Liver (tissue), 9 donors: ENCODE results near the gene RASD2. TPM values are rescaled to one million over a fixed set of nuclear protein-coding genes. Genes with fewer than 3 reads are reported as not detected.

Experiments used
- DNase-seq: peaks from one replicate; pipeline ENCODE4 v3.0.0-alpha.2; 2017; ENCODE audit warnings: low spot score
- H3K27ac ChIP-seq, 2 donors: one replicate each; pipeline ENCODE4 v1.7.0; 2013; ENCODE audit warnings: inconsistent platforms in 2 of 2, low read length in 2 of 2, control low read depth in 1 of 2, low read depth in 1 of 2, mild to moderate bottlenecking in 1 of 2
- H3K27me3 ChIP-seq, 4 donors: one replicate each; pipeline versions ENCODE4 v1.6.1 to v1.7.0; 2013; ENCODE audit warnings: low read length in 3 of 4, inconsistent platforms in 1 of 4, mild to moderate bottlenecking in 1 of 4, moderate library complexity in 1 of 4; ENCODE audit not compliant: control insufficient read depth in 4 of 4, insufficient read depth in 4 of 4
- H3K36me3 ChIP-seq, 4 donors: one replicate each; pipeline versions ENCODE4 v1.6.1 to v1.7.0; 2013; ENCODE audit warnings: low read length in 3 of 4, mild to moderate bottlenecking in 3 of 4, low read depth in 1 of 4, moderate library complexity in 1 of 4; ENCODE audit not compliant: control insufficient read depth in 4 of 4, insufficient read depth in 3 of 4
- H3K4me1 ChIP-seq, 4 donors: one replicate each; pipeline versions ENCODE4 v1.6.1 to v1.7.0; 2013; ENCODE audit warnings: low read length in 3 of 4, mild to moderate bottlenecking in 3 of 4, moderate library complexity in 1 of 4; ENCODE audit not compliant: control insufficient read depth in 4 of 4, insufficient read depth in 4 of 4
- H3K4me3 ChIP-seq, 3 donors: one replicate each; pipeline versions ENCODE4 v1.6.1 to v1.7.0; 2013; ENCODE audit warnings: low read length in 3 of 3, control low read depth in 1 of 3, low read depth in 1 of 3, mild to moderate bottlenecking in 1 of 3
- H3K9ac ChIP-seq, 2 donors: one replicate each; pipeline ENCODE4 v1.7.0; 2013; ENCODE audit warnings: low read length in 2 of 2, mild to moderate bottlenecking in 2 of 2, moderate library complexity in 2 of 2, control low read depth in 1 of 2, low read depth in 1 of 2
- H3K9me3 ChIP-seq, 4 donors: one replicate each; pipeline versions ENCODE4 v1.6.1 to v1.7.0; 2013; ENCODE audit warnings: low read length in 3 of 4; ENCODE audit not compliant: control insufficient read depth in 4 of 4
- ATF3 ChIP-seq: IDR thresholded peaks from 2 replicates; pipeline ENCODE4 v1.6.1; 2016; ENCODE audit warnings: antibody characterized with exemption
- CTCF ChIP-seq: fragments of 150-350 bp; IDR thresholded peaks from 2 replicates; pipeline ENCODE4 v1.5.1; 2017; ENCODE audit warnings: improper control_type of control experiment, low read depth, low read length; ENCODE audit not compliant: missing input control
- EGR1 ChIP-seq, 2 donors: IDR thresholded peaks; 2 replicates each; pipeline ENCODE4 v1.6.1; 2016 to 2018; ENCODE audit warnings: antibody characterized with exemption in 2 of 2, low read depth in 2 of 2
- FOXA1 ChIP-seq: IDR thresholded peaks from 2 replicates; pipeline ENCODE4 v1.6.1; 2016; ENCODE audit warnings: antibody characterized with exemption
- FOXA2 ChIP-seq: IDR thresholded peaks from 2 replicates; pipeline ENCODE4 v1.6.1; 2016; ENCODE audit warnings: antibody characterized with exemption
- GABPA ChIP-seq, 2 donors: IDR thresholded peaks in 1 of 2; conservative IDR thresholded peaks in 1 of 2; 2 replicates each; pipeline ENCODE4 v1.6.1; 2016; ENCODE audit warnings: antibody characterized with exemption in 2 of 2, mild to moderate bottlenecking in 1 of 2, moderate library complexity in 1 of 2
- HNF4A ChIP-seq, 2 donors: conservative IDR thresholded peaks; 2 replicates each; pipeline ENCODE4 v1.6.1; 2016; ENCODE audit warnings: antibody characterized with exemption in 2 of 2, mild to moderate bottlenecking in 2 of 2
- HNF4G ChIP-seq: IDR thresholded peaks from 2 replicates; pipeline ENCODE4 v1.6.1; 2016; ENCODE audit warnings: antibody characterized with exemption
- JUND ChIP-seq, 2 donors: IDR thresholded peaks; 2 replicates each; pipeline ENCODE4 v1.6.1; 2016; ENCODE audit warnings: antibody characterized with exemption in 2 of 2
- MAX ChIP-seq: IDR thresholded peaks from 2 replicates; pipeline ENCODE4 v1.6.1; 2016; ENCODE audit warnings: antibody characterized with exemption
- NR2F2 ChIP-seq: IDR thresholded peaks from 2 replicates; pipeline ENCODE4 v1.6.1; 2016; ENCODE audit warnings: antibody characterized with exemption
- RAD21 ChIP-seq, 2 donors: IDR thresholded peaks; 2 replicates each; pipeline ENCODE4 v1.6.1; 2016; ENCODE audit warnings: antibody characterized with exemption in 2 of 2, mild to moderate bottlenecking in 2 of 2
- REST ChIP-seq: IDR thresholded peaks from 2 replicates; pipeline ENCODE4 v1.6.1; 2016; ENCODE audit warnings: antibody characterized with exemption, mild to moderate bottlenecking
- RXRA ChIP-seq, 2 donors: IDR thresholded peaks; 2 replicates each; pipeline ENCODE4 v1.6.1; 2017 to 2018; ENCODE audit warnings: antibody characterized with exemption in 2 of 2, mild to moderate bottlenecking in 1 of 2
- SP1 ChIP-seq: IDR thresholded peaks from 2 replicates; pipeline ENCODE4 v1.6.1; 2018; ENCODE audit warnings: antibody characterized with exemption, mild to moderate bottlenecking
- YY1 ChIP-seq: IDR thresholded peaks from 2 replicates; pipeline ENCODE4 v1.6.1; 2016; ENCODE audit warnings: antibody characterized with exemption, mild to moderate bottlenecking
- ZBTB33 ChIP-seq: IDR thresholded peaks from 2 replicates; pipeline ENCODE4 v1.6.1; 2016; ENCODE audit warnings: antibody characterized with exemption
- WGBS: extraction: QIAGEN DNeasy Blood & Tissue Kit; methylation state at CpG from one replicate; pipeline ENCODE4 v1.1.7; 2013; 5-methylcytosine and 5-hydroxymethylcytosine counted together
- polyA plus RNA-seq, 2 donors: library from polyadenylated mRNA; stranded (reverse) in 1 of 2; unstranded in 1 of 2; fragments of 200-250 nt in 1 of 2; fragments of >200 nt in 1 of 2; fragmentation: Nextera tagmentation in 1 of 2; extraction: Ambion mirVana in 1 of 2; gene quantifications; one replicate each; pipeline versions ENCODE4 v1.2.1 to v1.2.3, GENCODE V29; 2013 to 2015
- total RNA-seq, 2 donors: library from RNA; depleted of rRNA; stranded (reverse); fragments of >200 nt; gene quantifications; one replicate each; pipeline ENCODE4 v1.2.3, GENCODE V29; 2014
- donor health status: healthy.
- donor health status: healthy.
- donor health status: healthy.
- donor health status: healthy.
- donor health status: healthy.

RASD2 gene
- total and polyA plus RNA-seq, 4 donors, result under 0.01 to 0.05 TPM; not detected in 2

GRCh38 chr22:35559354-35560005 lies 18.8 kb downstream of the RASD2 start:
- Histone ChIP-seq H3K4me3 (no peak overlapping the region), H3K36me3 (no peaks in the 10 kb centered on the region), H3K9me3 (no peaks in the 10 kb centered on the region), H3K4me1 (no peaks in the 10 kb centered on the region), H3K27me3 (no peaks in the 10 kb centered on the region), H3K27ac (no peak overlapping the region), H3K9ac (no peak overlapping the region)
- TF ChIP-seq RAD21 (IDR thresholded peaks at IDR 0.05) (no peak), MAX (no peak), REST (no peak), EGR1 (IDR thresholded peaks at IDR 0.05; ENCODE audit: low read depth in 2 of 2) (no peak), CTCF (no peak), ZBTB33 (no peak), HNF4G (no peak), SP1 (no peak), ATF3 (no peak), GABPA (IDR thresholded peaks at IDR 0.05 in 1 of 2, conservative IDR thresholded peaks at IDR 0.05 in 1 of 2) (no peak), FOXA2 (no peak), HNF4A (conservative IDR thresholded peaks at IDR 0.05) (no peak), YY1 (no peak)
- DNase-seq, result no peak
- 87% methylated on average over 2 of the region's 2 CpGs for WGBS

- Histone ChIP-seq H3K4me1 (no peaks in the 10 kb centered on the region), H3K27me3 (peaks cover 0 to 2% (median 0%) of the 10 kb centered on the region in 4 donors), H3K36me3 (no peaks in the 10 kb centered on the region), H3K9ac (no peak overlapping the region), H3K27ac (no peak overlapping the region), H3K4me3 (no peak overlapping the region), H3K9me3 (no peaks in the 10 kb centered on the region)
- DNase-seq, result no peak
- WGBS, result 63% methylated on average over 5 of the region's 5 CpGs
- TF ChIP-seq HNF4G (no peak), RAD21 (IDR thresholded peaks at IDR 0.05) (no peak), EGR1 (IDR thresholded peaks at IDR 0.05; ENCODE audit: low read depth in 2 of 2) (no peak), HNF4A (conservative IDR thresholded peaks at IDR 0.05) (no peak), NR2F2 (no peak), GABPA (IDR thresholded peaks at IDR 0.05 in 1 of 2, conservative IDR thresholded peaks at IDR 0.05 in 1 of 2) (no peak), YY1 (no peak), ATF3 (no peak), JUND (IDR thresholded peaks at IDR 0.05) (no peak), CTCF (no peak), FOXA2 (no peak), RXRA (IDR thresholded peaks at IDR 0.05) (no peak), FOXA1 (no peak), MAX (no peak)
Observed at GRCh38 chr22:35560366-35560765, 19.7 kb downstream of the RASD2 start.
